DMS79 treated with DMSO at 0.1 percent for 48 hours (cell line): Measurements from ENCODE around the gene NECAP2.
"Not testable (repeated sequence)": the region's sequence is repeated elsewhere in the genome, so short reads cannot be mapped to it uniquely, and the experiment has no call there.

ENCODE experiments used
- DNase-seq: peaks from one replicate; lab custom pipeline; 2025; lab: John Stamatoyannopoulos, UW

Gene NECAP2

DNA sequence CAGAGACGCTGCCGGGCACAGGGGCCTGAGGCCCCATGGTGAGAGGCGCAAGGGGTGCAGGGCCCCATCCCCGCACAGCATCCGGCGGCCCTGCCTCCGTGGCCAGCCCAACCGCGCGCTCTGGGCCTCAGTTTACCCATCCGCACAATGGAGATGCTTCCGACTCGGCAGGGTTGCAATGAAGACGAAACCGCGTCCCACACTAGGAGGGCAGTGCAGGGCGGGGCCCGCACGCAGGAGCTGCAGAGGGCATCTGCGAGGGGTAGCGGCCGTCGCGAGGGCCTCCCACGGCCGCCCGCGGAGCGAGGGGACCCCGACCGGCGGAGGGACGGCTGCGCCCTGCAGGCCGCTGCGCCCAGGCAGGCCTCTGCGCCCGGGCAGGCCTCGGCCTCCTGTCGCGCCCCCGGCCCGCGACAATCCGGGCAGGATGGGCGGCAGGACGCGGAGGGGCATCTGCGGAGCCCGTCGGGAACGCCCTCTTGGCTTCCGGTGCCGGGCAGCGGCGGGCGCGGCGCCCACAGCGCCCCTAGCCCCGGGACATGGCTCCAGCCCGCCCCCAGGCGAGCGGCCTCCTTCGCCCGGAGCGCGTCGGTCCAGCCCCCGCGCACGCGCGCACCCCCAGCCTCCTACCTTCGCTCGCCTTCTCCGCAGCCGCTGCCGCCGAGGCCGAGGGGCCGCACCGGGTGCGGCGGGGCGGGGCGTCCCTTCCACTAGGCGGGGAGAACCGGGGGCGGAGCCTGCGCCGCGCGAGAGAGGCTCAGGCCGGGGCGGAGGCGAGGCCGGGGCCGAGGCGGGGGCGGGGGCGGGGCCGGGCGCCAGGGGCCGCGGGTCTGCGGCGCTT lies 58.3 kb downstream of the NECAP2 start:
- peak; percentile 89 for DNase-seq

- not testable (repeated sequence) for DNase-seq
These were observed 59.9 kb downstream of the NECAP2 start for GRCh38 chr1:16500466-16500865.

DNA sequence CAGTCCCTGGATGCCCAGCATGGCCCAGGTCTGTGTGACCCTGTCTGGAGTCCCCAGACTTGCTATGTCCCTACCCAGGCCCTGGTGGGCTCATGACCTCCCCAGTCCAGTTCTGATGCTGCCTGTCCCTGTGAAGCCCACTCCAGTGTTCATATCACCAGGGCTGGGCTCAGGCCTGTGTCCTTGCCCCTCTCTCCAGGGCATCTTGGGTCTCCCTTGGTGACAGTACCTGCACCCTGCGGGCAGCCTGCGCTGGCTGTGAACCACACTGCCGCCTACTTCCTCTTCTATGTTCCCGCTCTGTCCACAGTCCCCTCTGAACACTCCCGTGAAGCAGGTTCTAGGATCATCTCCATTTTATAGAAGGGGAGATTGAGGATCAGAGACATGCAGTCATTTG lies 60.5 kb downstream of the NECAP2 start:
- DNase-seq: not testable (repeated sequence)

DNA sequence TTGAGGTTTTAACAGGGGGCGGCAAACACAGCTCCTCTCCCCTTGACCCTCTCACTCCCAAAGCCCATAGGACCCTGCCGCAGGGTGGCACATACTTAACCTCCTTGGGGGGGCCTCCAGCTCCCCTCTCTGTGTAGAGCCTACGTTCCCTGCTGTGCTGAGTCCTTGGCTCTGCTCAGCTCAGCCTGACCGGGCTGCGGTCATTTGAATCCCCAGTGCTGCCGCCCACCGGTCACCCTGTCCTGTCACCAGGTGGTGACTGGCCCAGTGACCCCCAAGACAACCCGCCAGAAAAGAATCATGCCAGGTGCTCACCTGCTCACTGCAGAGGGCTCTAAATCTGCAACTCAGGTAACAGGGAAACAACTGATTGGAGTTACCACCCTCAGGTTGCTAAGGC lies 60.9 kb downstream of the NECAP2 start:
- not testable (repeated sequence) for DNase-seq

DNA sequence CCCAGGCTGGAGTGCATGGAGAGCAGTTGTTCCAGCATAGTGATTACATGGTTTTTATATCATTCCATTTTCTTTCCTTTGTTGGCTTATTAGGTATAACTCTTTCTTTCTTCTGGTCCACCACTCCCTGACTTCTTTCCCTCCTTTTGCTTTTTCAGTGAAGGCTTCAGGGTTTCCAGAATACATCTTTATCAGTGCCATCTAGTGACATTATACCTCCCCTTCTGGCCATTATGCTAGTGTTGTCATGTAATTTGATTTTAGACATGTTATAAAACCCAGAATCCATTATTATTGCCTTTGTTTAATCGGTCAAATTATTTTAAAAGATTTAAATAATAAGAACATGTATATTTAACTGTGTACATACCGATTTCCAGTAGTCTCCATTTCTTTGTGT lies 63.0 kb downstream of the NECAP2 start:
- DNase-seq: no peak

DNA sequence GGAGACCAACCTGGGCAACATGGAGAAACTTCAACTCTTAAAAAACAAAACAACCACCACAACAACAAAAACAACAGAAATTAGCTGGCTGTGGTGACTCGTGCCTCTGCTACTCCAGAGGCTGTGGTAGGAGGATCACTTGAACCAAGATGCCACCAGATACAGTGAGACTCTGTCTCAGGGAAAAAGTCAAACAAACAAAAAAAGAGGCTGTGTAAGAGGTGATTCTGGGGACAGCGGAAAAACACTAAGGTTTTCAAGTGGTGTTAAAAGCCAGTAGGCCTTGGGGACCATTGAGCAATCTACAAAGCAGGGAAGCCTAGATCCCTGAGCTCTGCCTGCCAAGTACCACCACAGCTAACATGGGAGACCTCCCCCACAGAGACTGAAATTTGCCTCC lies 65.3 kb downstream of the NECAP2 start:
- DNase-seq: not testable (repeated sequence)

- not testable (repeated sequence) for DNase-seq
These were observed 66.0 kb downstream of the NECAP2 start for GRCh38 chr1:16506364-16507136.

GRCh38 chr1:16508861-16509445 lies 68.4 kb downstream of the NECAP2 start:
- peak; percentile 68 for DNase-seq
